K562 (cell line): ENCODE results near the gene NOP10. TPM values are rescaled to one million over a fixed set of nuclear protein-coding genes. Genes with fewer than 3 reads are reported as not detected.

ENCODE experiments used
- ATAC-seq: fragments of 200-7000 bp; cut with Tn5 transposase; 3 replicates; pipeline ENCODE4 v1.9.1; 2020; ENCODE audit warnings: moderate library complexity
- BruUV-seq: library from RNA; stranded (reverse); fragments of 400-500 nt; replicated peaks from 2 replicates; lab custom pipeline; 2021; lab: Mats Ljungman, UMichigan
- CTCF ChIA-PET: fragments of 300-600 bp; formaldehyde crosslinking; extraction: SDS; loops from one replicate; lab custom pipeline; 2021; ENCODE audit warnings: low intra/inter-chr PET ratio; lab: Yijun Ruan, JAX
- POLR2A ChIA-PET: fragments of 300-600, 350-650 bp; sonication (Branson Sonifier 250); formaldehyde crosslinking; extraction: SDS; loops from one replicate; lab custom pipeline; 2021; ENCODE audit warnings: antibody characterized with exemption, inconsistent platforms; lab: Yijun Ruan, JAX
- DNase-seq, 4 experiments: peaks; one replicate each; pipeline versions ENCODE4 v3.0.0 to v3.0.0-alpha.2; 2011 to 2018; ENCODE audit warnings: low spot score in 3 of 4, mixed read lengths in 3 of 4; ENCODE audit errors: extremely low read depth in 1 of 4
- FAIRE-seq: peaks from 2 replicates; lab custom pipeline; 2011; peaks lifted over from hg19 to GRCh38; lab: Jason Lieb, UNC
- H2AFZ ChIP-seq: 2 replicates; pipeline ENCODE4 v1.6.0; 2011; ENCODE audit warnings: low read depth, low read length, control low read depth, inconsistent platforms
- H3K27ac ChIP-seq: fragments of 200-600 bp; 3 replicates; pipeline ENCODE4 v1.8.0; 2011; ENCODE audit warnings: low read depth, mild to moderate bottlenecking, control low read depth, inconsistent platforms, low read length, moderate library complexity, mixed read lengths; ENCODE audit errors: extremely low read depth
- H3K27me3 ChIP-seq, 2 experiments: fragments of 300-600 bp in 1 of 2; 2 replicates in 1 of 2; 3 replicates in 1 of 2; pipeline versions ENCODE4 v1.6.0 to v1.8.0; 2011; ENCODE audit warnings: inconsistent platforms in 2 of 2, low read length in 2 of 2, mild to moderate bottlenecking in 1 of 2, mixed read lengths in 1 of 2, moderate library complexity in 1 of 2; ENCODE audit not compliant: control insufficient read depth in 2 of 2, insufficient read depth in 2 of 2
- H3K36me3 ChIP-seq: fragments of 300-600 bp; 3 replicates; pipeline ENCODE4 v1.8.0; 2011; ENCODE audit warnings: mild to moderate bottlenecking, low read length, inconsistent platforms; ENCODE audit not compliant: control insufficient read depth, insufficient read depth
- H3K4me1 ChIP-seq, 2 experiments: fragments of 200-600 bp in 1 of 2; replicated peaks in 1 of 2; 2 replicates in 1 of 2; 3 replicates in 1 of 2; pipeline versions ENCODE4 v1.5.1 to v1.8.0; 2011; ENCODE audit warnings: inconsistent platforms in 2 of 2, low read length in 2 of 2, mild to moderate bottlenecking in 1 of 2, mixed read lengths in 1 of 2, moderate library complexity in 1 of 2; ENCODE audit not compliant: control insufficient read depth in 2 of 2, insufficient read depth in 2 of 2
- H3K4me2 ChIP-seq: 2 replicates; pipeline ENCODE4 v1.6.1; 2011; ENCODE audit warnings: low read length, control low read depth, inconsistent platforms, mixed read lengths; ENCODE audit not compliant: insufficient read depth
- H3K4me3 ChIP-seq: fragments of 200-600 bp; sonication (generic), shearing (Covaris generic); 2 replicates; pipeline ENCODE4 v1.5.1; 2016; ENCODE audit warnings: control low read depth, inconsistent platforms
- H3K79me2 ChIP-seq: fragments of 200-600 bp; 3 replicates; pipeline ENCODE4 v1.8.0; 2011; ENCODE audit warnings: low read length, inconsistent platforms; ENCODE audit not compliant: control insufficient read depth, insufficient read depth
- H3K9ac ChIP-seq, 2 experiments: 2 replicates each; pipeline versions ENCODE4 v1.6.0 to v1.6.1; 2011; ENCODE audit warnings: low read depth in 2 of 2, low read length in 2 of 2, control low read depth in 1 of 2, inconsistent platforms in 1 of 2, mild to moderate bottlenecking in 1 of 2, mixed read lengths in 1 of 2; ENCODE audit not compliant: insufficient read depth in 1 of 2
- H3K9me1 ChIP-seq: one replicate; pipeline ENCODE4 v1.6.0; 2011; ENCODE audit warnings: inconsistent platforms, mild to moderate bottlenecking, low read length, moderate library complexity; ENCODE audit not compliant: control insufficient read depth, insufficient read depth
- H3K9me3 ChIP-seq: replicated peaks from 2 replicates; pipeline ENCODE4 v1.5.1; 2011; ENCODE audit warnings: low read depth, low read length, inconsistent platforms; ENCODE audit not compliant: control insufficient read depth, insufficient read depth
- H4K20me1 ChIP-seq: replicated peaks from 2 replicates; pipeline ENCODE4 v1.6.1; 2011; ENCODE audit warnings: low read length, inconsistent platforms, mixed read lengths; ENCODE audit not compliant: control insufficient read depth, insufficient read depth
- E2F3 ChIP-seq: fragments of 250-450 bp; sonication (Bioruptor Pico); IDR thresholded peaks from 2 replicates; pipeline ENCODE4 v1.4.0; 2020; ENCODE audit warnings: mild to moderate bottlenecking
- E2F6 ChIP-seq, 2 experiments: IDR thresholded peaks; 2 replicates each; pipeline ENCODE4 v1.6.1; 2011; ENCODE audit warnings: borderline replicate concordance in 1 of 2, control low read depth in 1 of 2, low read depth in 1 of 2, low read length in 1 of 2, mild to moderate bottlenecking in 1 of 2, mixed read lengths in 1 of 2, moderate library complexity in 1 of 2; ENCODE audit not compliant: insufficient read depth in 1 of 2, insufficient read length in 1 of 2, poor library complexity in 1 of 2, severe bottlenecking in 1 of 2; ENCODE audit errors: extremely low read depth in 1 of 2
- GMEB1 ChIP-seq: fragments of 250-450 bp; sonication (Bioruptor Pico); IDR thresholded peaks from 2 replicates; pipeline ENCODE4 v1.4.0; 2020; ENCODE audit warnings: mild to moderate bottlenecking
- HNRNPH1 ChIP-seq: fragments of 200-400 bp; formaldehyde crosslinking; optimal IDR thresholded peaks from 2 replicates; pipeline ENCODE3; 2017; ENCODE audit warnings: low read depth, mild to moderate bottlenecking, low read length, moderate library complexity
- NRF1 ChIP-seq, 2 experiments: fragments of 450-650 bp; IDR thresholded peaks in 1 of 2; conservative IDR thresholded peaks in 1 of 2; 2 replicates each; pipeline ENCODE4 v1.6.1; 2014; ENCODE audit warnings: mild to moderate bottlenecking in 2 of 2
- PCBP1 ChIP-seq: fragments of 200-400 bp; formaldehyde crosslinking; IDR thresholded peaks from 2 replicates; pipeline ENCODE4 v1.6.1; 2018; ENCODE audit warnings: mild to moderate bottlenecking, low read depth, low read length; ENCODE audit not compliant: poor library complexity, severe bottlenecking
- POLR3G ChIP-seq: IDR thresholded peaks from 2 replicates; pipeline ENCODE4 v1.6.1; 2011; ENCODE audit not compliant: insufficient read length, insufficient replicate concordance; ENCODE audit errors: extremely low read depth
- SIN3B ChIP-seq: fragments of 450-650 bp; IDR thresholded peaks from 2 replicates; pipeline ENCODE4 v1.6.1; 2017; ENCODE audit warnings: low read depth, mild to moderate bottlenecking, moderate library complexity
- SIX5 ChIP-seq, 2 experiments: IDR thresholded peaks; 2 replicates each; pipeline ENCODE4 v1.6.1; 2011; ENCODE audit warnings: low read length in 2 of 2, borderline replicate concordance in 1 of 2, low read depth in 1 of 2, mild to moderate bottlenecking in 1 of 2, moderate library complexity in 1 of 2; ENCODE audit not compliant: insufficient read depth in 1 of 2
- SRSF1 ChIP-seq: fragments of 200-400 bp; formaldehyde crosslinking; IDR thresholded peaks from 2 replicates; pipeline ENCODE4 v1.6.1; 2017; ENCODE audit warnings: mild to moderate bottlenecking, low read depth, low read length, moderate library complexity
- SRSF3 ChIP-seq: fragments of 200-400 bp; formaldehyde crosslinking; IDR thresholded peaks from 2 replicates; pipeline ENCODE4 v1.6.1; 2016; ENCODE audit warnings: mild to moderate bottlenecking, low read length, moderate library complexity; ENCODE audit not compliant: insufficient read depth
- ZNF146 ChIP-seq: IDR thresholded peaks from one replicate; pipeline ENCODE4 v1.6.1; 2018; ENCODE audit warnings: missing compliant biosample characterization; ENCODE audit not compliant: unreplicated experiment
- ZNF717 ChIP-seq: fragments of 250-450 bp; sonication (Bioruptor Pico); IDR thresholded peaks from 2 replicates; pipeline ENCODE4 v1.5.0; 2021
- WGBS: fragments of 100-300 bp; shearing (Covaris generic); methylation state at CpG from one replicate; pipeline ENCODE4 v1.1.6; 2016; ENCODE audit warnings: low coverage, mixed read lengths; ENCODE audit not compliant: insufficient coverage; ENCODE audit errors: missing lambda C conversion rate; 5-methylcytosine and 5-hydroxymethylcytosine counted together
- in situ Hi-C: fragments of 300-500 bp; cut with MboI; formaldehyde crosslinking; loops from 4 replicates; pipeline ENCODE4 v1.15.0; 2018; ENCODE audit warnings: inconsistent platforms, mixed read lengths
- intact Hi-C: fragments of 100-400 bp; cut with micrococcal nuclease; formaldehyde crosslinking; loops from 2 replicates; pipeline ENCODE4 v1.14.2; 2022
- polyA plus RNA-seq, 8 experiments: library from polyadenylated mRNA; depleted of rRNA in 4 of 8; stranded (reverse) in 5 of 8; unstranded in 3 of 8; fragments of >200 nt; fragmentation: Nextera tagmentation in 2 of 8; fragmentation: Illumina TruSeq in 1 of 8; extraction: Ambion mirVana in 2 of 8; extraction: Trizol in 1 of 8; gene quantifications; 2 replicates each; pipeline versions ENCODE4 v1.2.1 to v1.2.3, GENCODE V29; 2011 to 2014; ENCODE audit warnings: inconsistent platforms in 1 of 8, missing spikeins in 1 of 8
- total RNA-seq, 7 experiments: library from RNA; depleted of rRNA in 6 of 7; stranded (reverse); fragments of >200 nt in 6 of 7; fragmentation: Illumina TruSeq in 2 of 7; extraction: Trizol in 2 of 7; gene quantifications; 2 replicates each; pipeline versions ENCODE4 v1.2.1 to v1.2.3, GENCODE V29; 2011 to 2021; ENCODE audit warnings: low replicate concordance in 1 of 7
- TF ChIP-seq, protein P1 (sequence below): sonication (generic); formaldehyde crosslinking; IDR thresholded peaks from 2 replicates; pipeline ENCODE4 v1.8.0; 2022; ENCODE audit warnings: mild to moderate bottlenecking, missing genetic modification reagents

The NOP10 gene
- total and polyA plus RNA-seq, 9 of the 15 experiments (the other 6 are each of a cell fraction or from before 2014, with no cell fraction given): 250 to 1,663 (median 449) TPM

DNA sequence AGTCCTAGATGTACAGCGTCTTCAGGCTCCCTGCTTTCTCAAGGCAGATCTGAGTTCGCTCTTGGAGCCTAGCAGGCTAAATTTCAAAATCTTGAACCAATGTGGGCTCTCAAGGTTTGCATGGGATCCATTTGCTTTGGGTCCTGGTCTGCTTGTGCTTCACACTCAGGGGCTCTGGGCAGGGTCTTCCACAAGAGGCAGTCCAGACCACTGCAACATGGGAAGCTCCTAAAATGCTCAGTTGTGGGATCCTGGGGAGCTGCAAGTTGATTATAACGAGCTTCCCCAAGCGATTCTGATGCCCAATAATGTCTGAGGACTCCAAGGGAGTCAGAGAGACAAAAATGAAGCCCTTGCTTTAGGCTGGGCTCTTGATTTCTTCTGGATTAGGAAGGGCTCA lies 6.8 kb upstream of the NOP10 start:
- Histone ChIP-seq H3K9ac (no peak overlapping the region), H3K4me2 (no peak overlapping the region), H3K27ac (no peak overlapping the region), H3K4me3 (no peak overlapping the region), H2AFZ (no peak overlapping the region), H3K79me2 (no peaks in the 10 kb centered on the region), H3K36me3 (no peaks in the 10 kb centered on the region), H3K9me1 (no peaks in the 10 kb centered on the region), H3K9me3 (no peaks in the 10 kb centered on the region), H3K4me1 (no peaks in the 10 kb centered on the region; a peak in 1 of 5 replicates), H4K20me1 (no peaks in the 10 kb centered on the region), H3K27me3 (peaks cover 12 to 23% of the 10 kb centered on the region in 2 experiments)
- BruUV-seq: no TSS peak
- WGBS: 4% methylated on average over 4 of the region's 4 CpGs
- ATAC-seq: no peak
- intact Hi-C loops: no loop called here
- no peak for TF ChIP-seq POLR3G
- TF ChIP-seq SRSF1: no peak
- no peak for TF ChIP-seq GMEB1 (CRISPR knock-in tag)
- TF ChIP-seq SIX5 (IDR thresholded peaks at IDR 0.05; ENCODE audit: borderline replicate concordance in 1 of 2, insufficient read depth in 1 of 2, low read depth in 1 of 2, low read length in 2 of 2): no peak
- TF ChIP-seq, protein P1, sequence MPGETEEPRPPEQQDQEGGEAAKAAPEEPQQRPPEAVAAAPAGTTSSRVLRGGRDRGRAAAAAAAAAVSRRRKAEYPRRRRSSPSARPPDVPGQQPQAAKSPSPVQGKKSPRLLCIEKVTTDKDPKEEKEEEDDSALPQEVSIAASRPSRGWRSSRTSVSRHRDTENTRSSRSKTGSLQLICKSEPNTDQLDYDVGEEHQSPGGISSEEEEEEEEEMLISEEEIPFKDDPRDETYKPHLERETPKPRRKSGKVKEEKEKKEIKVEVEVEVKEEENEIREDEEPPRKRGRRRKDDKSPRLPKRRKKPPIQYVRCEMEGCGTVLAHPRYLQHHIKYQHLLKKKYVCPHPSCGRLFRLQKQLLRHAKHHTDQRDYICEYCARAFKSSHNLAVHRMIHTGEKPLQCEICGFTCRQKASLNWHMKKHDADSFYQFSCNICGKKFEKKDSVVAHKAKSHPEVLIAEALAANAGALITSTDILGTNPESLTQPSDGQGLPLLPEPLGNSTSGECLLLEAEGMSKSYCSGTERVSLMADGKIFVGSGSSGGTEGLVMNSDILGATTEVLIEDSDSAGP (CRISPR knock-in tag): no peak
- no peak for TF ChIP-seq SIN3B
- no peak for TF ChIP-seq E2F6 (IDR thresholded peaks at IDR 0.05; ENCODE audit: borderline replicate concordance in 1 of 2, extremely low read depth in 1 of 2, insufficient read depth in 1 of 2, insufficient read length in 1 of 2, low read depth in 1 of 2, low read length in 1 of 2, poor library complexity in 1 of 2, severe bottlenecking in 1 of 2)
- TF ChIP-seq E2F3 (CRISPR knock-in tag): no peak
- no peak for TF ChIP-seq ZNF717 (CRISPR knock-in tag)
- TF ChIP-seq HNRNPH1: no peak
- no peak for TF ChIP-seq NRF1 (conservative IDR thresholded peaks at IDR 0.05 in 1 of 2, IDR thresholded peaks at IDR 0.05 in 1 of 2)
- TF ChIP-seq SRSF3: no peak
- TF ChIP-seq ZNF146 (CRISPR knock-in tag): no peak
- no peak for TF ChIP-seq PCBP1
- ChIA-PET POLR2A (interaction anchor here (1.0 kb wide), 1 partner anchor 12 kb away, joined by 3 read pairs; the partner anchor contains the start of gene SLC12A6), CTCF (no interaction called here)
- no peak for FAIRE-seq
- in situ Hi-C loops: no loop called here
- no peak for DNase-seq
